IMR-90 (cell line): Measurements from ENCODE around the gene CLIC4. TPM values are rescaled to one million over a fixed set of nuclear protein-coding genes. Genes with fewer than 3 reads are reported as not detected.

Experiments
- ATAC-seq: fragments of 200-7000 bp; cut with Tn5 transposase; 2 replicates; pipeline ENCODE4 v1.9.1; 2020; ENCODE audit warnings: low read depth, mild to moderate bottlenecking, moderate library complexity
- BruUV-seq: library from RNA; stranded (reverse); fragments of 400-500 nt; replicated peaks from 2 replicates; lab custom pipeline; 2021; lab: Mats Ljungman, UMichigan
- CTCF ChIA-PET: fragments of 300-600 bp; formaldehyde crosslinking; extraction: SDS; loops from one replicate; lab custom pipeline; 2021; ENCODE audit warnings: antibody characterized with exemption; lab: Yijun Ruan, JAX
- POLR2A ChIA-PET: fragments of 300-600 bp; sonication (Branson Sonifier 250); formaldehyde crosslinking; loops from one replicate; lab custom pipeline; 2022; ENCODE audit warnings: antibody characterized with exemption; ENCODE audit not compliant: unreplicated experiment; lab: Charles Lee
- DNase-seq: peaks from one replicate; pipeline ENCODE4 v3.0.0; 2013
- H2AFZ ChIP-seq: replicated peaks from 2 replicates; pipeline ENCODE3; 2013; ENCODE audit warnings: low read length, mild to moderate bottlenecking; ENCODE audit not compliant: poor library complexity
- H2AK5ac ChIP-seq: 2 replicates; pipeline ENCODE4 v1.6.1; 2013; ENCODE audit warnings: low read depth, low read length, inconsistent platforms
- H2AK9ac ChIP-seq: replicated peaks from 2 replicates; pipeline ENCODE3; 2013; ENCODE audit warnings: mild to moderate bottlenecking, low read depth, low read length, moderate library complexity; ENCODE audit not compliant: poor library complexity
- H2BK120ac ChIP-seq: 2 replicates; pipeline ENCODE4 v1.6.1; 2013; ENCODE audit warnings: low read depth, low read length, inconsistent platforms
- H2BK15ac ChIP-seq: 3 replicates; pipeline ENCODE4 v1.6.1; 2013; ENCODE audit warnings: low read depth, low read length, inconsistent platforms
- H2BK20ac ChIP-seq: 2 replicates; pipeline ENCODE4 v1.6.1; 2013; ENCODE audit warnings: low read depth, mild to moderate bottlenecking, inconsistent platforms, low read length, moderate library complexity
- H2BK5ac ChIP-seq: 2 replicates; pipeline ENCODE4 v1.6.1; 2013; ENCODE audit warnings: mild to moderate bottlenecking, low read depth, low read length, inconsistent platforms; ENCODE audit not compliant: poor library complexity, severe bottlenecking
- H3K14ac ChIP-seq: replicated peaks from 2 replicates; pipeline ENCODE4 v1.6.1; 2013; ENCODE audit warnings: low read depth, low read length, inconsistent platforms
- H3K18ac ChIP-seq: 2 replicates; pipeline ENCODE4 v1.6.1; 2013; ENCODE audit warnings: low read depth, low read length, control low read depth
- H3K23ac ChIP-seq: 2 replicates; pipeline ENCODE4 v1.6.1; 2013; ENCODE audit warnings: low read depth, low read length, inconsistent platforms
- H3K27ac ChIP-seq: 2 replicates; pipeline ENCODE4 v1.5.1; 2013; ENCODE audit warnings: mild to moderate bottlenecking, control low read depth, low read length; ENCODE audit not compliant: insufficient read depth
- H3K27me3 ChIP-seq: 2 replicates; pipeline ENCODE4 v1.6.1; 2013; ENCODE audit warnings: low read length; ENCODE audit not compliant: control insufficient read depth, insufficient read depth
- H3K36me3 ChIP-seq: 2 replicates; pipeline ENCODE4 v1.6.1; 2013; ENCODE audit warnings: low read length, mixed read lengths; ENCODE audit not compliant: control insufficient read depth, insufficient read depth
- H3K4ac ChIP-seq: 2 replicates; pipeline ENCODE4 v1.6.1; 2013; ENCODE audit warnings: low read depth, low read length, inconsistent platforms
- H3K4me1 ChIP-seq: 2 replicates; pipeline ENCODE4 v1.6.1; 2013; ENCODE audit warnings: low read length, mixed read lengths; ENCODE audit not compliant: control insufficient read depth, insufficient read depth
- H3K4me2 ChIP-seq: 2 replicates; pipeline ENCODE4 v1.6.1; 2013; ENCODE audit warnings: low read depth, mild to moderate bottlenecking, control low read depth, low read length, moderate library complexity
- H3K4me3 ChIP-seq: 2 replicates; pipeline ENCODE4 v1.5.1; 2013; ENCODE audit warnings: low read depth, mild to moderate bottlenecking, control low read depth, low read length, moderate library complexity; ENCODE audit not compliant: insufficient read depth
- H3K56ac ChIP-seq: 2 replicates; pipeline ENCODE4 v1.6.1; 2013; ENCODE audit warnings: low read length, inconsistent platforms; ENCODE audit not compliant: insufficient read depth; ENCODE audit errors: extremely low read depth
- H3K79me1 ChIP-seq, 2 experiments: 2 replicates each; pipeline ENCODE4 v1.6.1; 2013; ENCODE audit warnings: low read length in 2 of 2, inconsistent platforms in 1 of 2, low read depth in 1 of 2
- H3K9ac ChIP-seq: 2 replicates; pipeline ENCODE4 v1.6.1; 2013; ENCODE audit warnings: low read depth, low read length, control low read depth
- H3K9me1 ChIP-seq: 2 replicates; pipeline ENCODE4 v1.6.1; 2013; ENCODE audit warnings: low read length, inconsistent platforms; ENCODE audit not compliant: insufficient read depth
- H3K9me3 ChIP-seq: 2 replicates; pipeline ENCODE4 v1.6.1; 2013; ENCODE audit warnings: low read length; ENCODE audit not compliant: control insufficient read depth, insufficient read depth
- H4K20me1 ChIP-seq: 2 replicates; pipeline ENCODE4 v1.6.1; 2013; ENCODE audit warnings: low read length, inconsistent platforms; ENCODE audit not compliant: insufficient read depth
- H4K5ac ChIP-seq: 2 replicates; pipeline ENCODE4 v1.6.1; 2013; ENCODE audit warnings: mild to moderate bottlenecking, low read depth, low read length, control low read depth
- H4K8ac ChIP-seq, 2 experiments: 2 replicates each; pipeline ENCODE4 v1.6.1; 2013; ENCODE audit warnings: low read depth in 2 of 2, low read length in 2 of 2, control low read depth in 1 of 2, inconsistent platforms in 1 of 2
- H4K91ac ChIP-seq: 2 replicates; pipeline ENCODE4 v1.6.1; 2013; ENCODE audit warnings: low read depth, low read length, inconsistent platforms; ENCODE audit not compliant: insufficient read depth
- CEBPB ChIP-seq: IDR thresholded peaks from 2 replicates; pipeline ENCODE4 v1.6.1; 2012; ENCODE audit warnings: low read depth, low read length, improper control_type of control experiment
- CHD1 ChIP-seq: IDR thresholded peaks from 2 replicates; pipeline ENCODE4 v1.6.1; 2012; ENCODE audit warnings: low read depth, low read length, improper control_type of control experiment
- CTCF ChIP-seq: conservative IDR thresholded peaks from 2 replicates; pipeline ENCODE4 v1.5.1; 2012; ENCODE audit warnings: mild to moderate bottlenecking, low read depth, low read length, improper control_type of control experiment
- ELK1 ChIP-seq: fragments of 150-350 bp; IDR thresholded peaks from 2 replicates; pipeline ENCODE4 v1.6.1; 2016; ENCODE audit warnings: low read depth, mild to moderate bottlenecking, low read length, moderate library complexity, borderline replicate concordance
- FOS ChIP-seq: fragments of 150-350 bp; IDR thresholded peaks from 2 replicates; pipeline ENCODE4 v1.6.1; 2016; ENCODE audit warnings: low read depth, low read length
- MAFK ChIP-seq: IDR thresholded peaks from 2 replicates; pipeline ENCODE4 v1.6.1; 2012; ENCODE audit warnings: low read depth, low read length, improper control_type of control experiment
- MAZ ChIP-seq: IDR thresholded peaks from 2 replicates; pipeline ENCODE4 v1.6.1; 2012; ENCODE audit warnings: low read depth, mild to moderate bottlenecking, low read length, improper control_type of control experiment, moderate library complexity, borderline replicate concordance
- NFE2L2 ChIP-seq: fragments of 150-350 bp; IDR thresholded peaks from 2 replicates; pipeline ENCODE4 v1.6.1; 2016; ENCODE audit warnings: low read depth, mild to moderate bottlenecking, low read length
- POLR2A ChIP-seq: IDR thresholded peaks from 2 replicates; pipeline ENCODE4 v1.6.1; 2012; ENCODE audit warnings: mild to moderate bottlenecking, low read depth, low read length
- RAD21 ChIP-seq: IDR thresholded peaks from 2 replicates; pipeline ENCODE4 v1.6.1; 2012; ENCODE audit warnings: low read length, improper control_type of control experiment
- RCOR1 ChIP-seq: IDR thresholded peaks from 2 replicates; pipeline ENCODE4 v1.6.1; 2012; ENCODE audit warnings: mild to moderate bottlenecking, low read length, improper control_type of control experiment; ENCODE audit not compliant: insufficient replicate concordance
- RFX5 ChIP-seq: IDR thresholded peaks from 2 replicates; pipeline ENCODE4 v1.8.0; 2012; ENCODE audit warnings: low read depth, mild to moderate bottlenecking, low read length, moderate library complexity
- SMC3 ChIP-seq: fragments of 150-350 bp; IDR thresholded peaks from 2 replicates; pipeline ENCODE4 v1.6.1; 2016; ENCODE audit warnings: low read depth, mild to moderate bottlenecking, antibody characterized with exemption, low read length, moderate library complexity
- WGBS, 2 experiments: methylation state at CpG; one replicate each; pipeline versions ENCODE4 v1.1.5 to v1.1.7; 2013; ENCODE audit warnings: missing lambda C conversion rate in 2 of 2; ENCODE audit not compliant: insufficient read length in 1 of 2; ENCODE audit errors: extremely low coverage in 2 of 2; 5-methylcytosine and 5-hydroxymethylcytosine counted together
- dilution Hi-C: fragments of 300-500 bp; cut with HindIII; formaldehyde crosslinking; loops from one replicate; pipeline ENCODE4 v1.14.3; 2018; ENCODE audit warnings: low sequenced_read_pairs; ENCODE audit not compliant: unreplicated experiment
- in situ Hi-C: fragments of 300-500 bp; cut with MboI; formaldehyde crosslinking; loops from 3 replicates; pipeline ENCODE4 v1.14.3; 2019; ENCODE audit warnings: low sequenced_read_pairs, inconsistent platforms, mixed read lengths
- intact Hi-C: fragments of 100-400 bp; cut with micrococcal nuclease; formaldehyde crosslinking; loops from 2 replicates; pipeline ENCODE4 v1.10.0; 2022
- polyA plus RNA-seq, 3 experiments: library from polyadenylated mRNA; depleted of rRNA; stranded (reverse); fragments of >200 nt; gene quantifications; 2 replicates each; pipeline ENCODE4 v1.2.3, GENCODE V29; 2012; ENCODE audit warnings: low replicate concordance in 1 of 3
- total RNA-seq: library from RNA; depleted of rRNA; stranded (reverse); fragments of >200 nt; gene quantifications from 2 replicates; pipeline ENCODE4 v1.2.3, GENCODE V29; 2012
- TF ChIP-seq, protein P1 (sequence below): fragments of 150-350 bp; IDR thresholded peaks from 2 replicates; pipeline ENCODE4 v1.6.1; 2017; ENCODE audit warnings: mild to moderate bottlenecking, antibody characterized with exemption, low read length, low read depth

The CLIC4 gene
- total and polyA plus RNA-seq, 2 of the 4 experiments (the other 2 are of a cell fraction): 242 to 392 TPM

- no peak overlapping the region for H3K4me3 ChIP-seq
- H4K20me1 ChIP-seq: peaks cover 77% of the 10 kb centered on the region
- H3K4me2 ChIP-seq: no peak overlapping the region
- ATAC-seq (no peak), DNase-seq (no peak)
- H3K4me1 ChIP-seq: peaks cover 28% of the 10 kb centered on the region
- no peak overlapping the region for H2AK9ac ChIP-seq
- H3K79me1 ChIP-seq: peaks cover 0 to 61% of the 10 kb centered on the region in 2 experiments; a peak in 2 of 4 replicates
- no peaks in the 10 kb centered on the region for H3K27me3 ChIP-seq
- no peak overlapping the region for H3K18ac ChIP-seq
- no peak overlapping the region for H3K56ac ChIP-seq
- no peak overlapping the region for H3K4ac ChIP-seq
- H3K9ac ChIP-seq: no peak overlapping the region
- H2BK5ac ChIP-seq: peak overlapping the region; percentile 38
- H3K14ac ChIP-seq: no peak overlapping the region
- TF ChIP-seq SMC3 (no peak), RCOR1 (no peak), RFX5 (no peak), FOS (no peak), RAD21 (no peak), ELK1 (no peak), MAZ (no peak), NFE2L2 (no peak), CEBPB (no peak), CTCF (no peak), POLR2A (no peak), MAFK (no peak), CHD1 (no peak)
- TF ChIP-seq, protein P1, sequence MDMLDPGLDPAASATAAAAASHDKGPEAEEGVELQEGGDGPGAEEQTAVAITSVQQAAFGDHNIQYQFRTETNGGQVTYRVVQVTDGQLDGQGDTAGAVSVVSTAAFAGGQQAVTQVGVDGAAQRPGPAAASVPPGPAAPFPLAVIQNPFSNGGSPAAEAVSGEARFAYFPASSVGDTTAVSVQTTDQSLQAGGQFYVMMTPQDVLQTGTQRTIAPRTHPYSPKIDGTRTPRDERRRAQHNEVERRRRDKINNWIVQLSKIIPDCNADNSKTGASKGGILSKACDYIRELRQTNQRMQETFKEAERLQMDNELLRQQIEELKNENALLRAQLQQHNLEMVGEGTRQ: no peak
- H3K23ac ChIP-seq: no peak overlapping the region
- H4K8ac ChIP-seq: no peak overlapping the region
- H2AFZ ChIP-seq: no peak overlapping the region
- in situ Hi-C loops: no loop called here
- H2BK15ac ChIP-seq: no peak overlapping the region
- H4K5ac ChIP-seq: no peak overlapping the region
- WGBS, 2 experiments: 92% methylated on average over 2 of the region's 3 CpGs; no CpG with 5 or more reads in 1 of the 2 experiments
- no peak overlapping the region for H3K27ac ChIP-seq
- H2BK20ac ChIP-seq: no peak overlapping the region
- BruUV-seq: no TSS peak
- peaks cover 5% of the 10 kb centered on the region for H3K36me3 ChIP-seq
- ChIA-PET POLR2A (no interaction called here), CTCF (no interaction called here)
- no peak overlapping the region for H2AK5ac ChIP-seq
- H3K9me3 ChIP-seq: no peaks in the 10 kb centered on the region
- intact Hi-C loops: no loop called here
- H4K91ac ChIP-seq: no peak overlapping the region
- H2BK120ac ChIP-seq: no peak overlapping the region
- dilution Hi-C loops: no loop called here
- H3K9me1 ChIP-seq: peaks cover 13% of the 10 kb centered on the region
These were observed 19.2 kb downstream of the CLIC4 start for GRCh38 chr1:24764439-24764838.
